ENCODE results near the gene CCM2.

CCM2 gene

GRCh38 chr7:45084901-45085618 is 85.1 kb downstream of the CCM2 start:
- DNase-seq: no peak

- DNase-seq: no peak
Observed at GRCh38 chr7:45085619-45086200, 85.7 kb downstream of the CCM2 start.

GRCh38 chr7:45086331-45087065 is 86.5 kb downstream of the CCM2 start:
- no peak for DNase-seq

GRCh38 chr7:45087301-45088145 is 87.5 kb downstream of the CCM2 start:
- no peak for DNase-seq

GRCh38 chr7:45088146-45088701 is 88.2 kb downstream of the CCM2 start:
- DNase-seq: no peak

GRCh38 chr7:45088821-45089340 is 88.9 kb downstream of the CCM2 start, which contains the start of gene NACAD:
NACAD (minus strand) TSS chr7:45088969; CDS start chr7:45088894, 75 bp downstream.
- DNase-seq: no peak

GRCh38 chr7:45089341-45089891 is 89.4 kb downstream of the CCM2 start:
- DNase-seq: peak; percentile 77

GRCh38 chr7:45092100-45092930 is 92.3 kb downstream of the CCM2 start:
- no peak for DNase-seq

GRCh38 chr7:45092931-45093235 is 92.9 kb downstream of the CCM2 start:
- no peak for DNase-seq

- no peak for DNase-seq
Observed at GRCh38 chr7:45098983-45099839, 99.2 kb downstream of the CCM2 start.

- DNase-seq: no peak
Observed at GRCh38 chr7:45099891-45100760, 100.1 kb downstream of the CCM2 start.

- DNase-seq: no peak
Observed at GRCh38 chr7:45100761-45101480, 100.9 kb downstream of the CCM2 start.

- DNase-seq: no peak
Observed at GRCh38 chr7:45101748-45102147, 101.7 kb downstream of the CCM2 start.

GRCh38 chr7:45102785-45103712 is 103.0 kb downstream of the CCM2 start:
- DNase-seq: no peak

GRCh38 chr7:45103958-45104843 is 104.2 kb downstream of the CCM2 start:
- DNase-seq: no peak

GRCh38 chr7:45104844-45105587 is 105.0 kb downstream of the CCM2 start:
- DNase-seq: no peak

All from stimulated activated CD4-positive, alpha-beta T cell treated with anti-CD3 and anti-CD28 coated beads, Interleukin-1b, Interleukin-23, amount 100 ng/mL, for 48 hours (primary cell).